ENCODE data around the gene TEDDM1. TPM values are rescaled to one million over a fixed set of nuclear protein-coding genes. Genes with fewer than 3 reads are reported as not detected.

The TEDDM1 gene, protein sequence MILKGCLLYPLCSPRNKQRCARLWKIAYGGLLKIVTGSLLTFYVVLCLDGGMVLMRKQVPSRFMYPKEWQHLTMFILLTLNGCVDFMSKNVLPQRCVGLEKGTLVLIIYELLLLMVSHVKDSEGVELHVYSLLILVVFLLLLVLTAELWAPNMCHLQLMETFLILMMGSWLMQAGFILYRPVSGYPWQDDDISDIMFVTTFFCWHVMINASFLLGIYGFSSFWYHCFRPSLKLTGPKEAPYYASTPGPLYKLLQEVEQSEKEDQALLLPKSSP
- total RNA-seq (not detected), polyA plus RNA-seq (under 1 TPM in 1 of 2 donors, not detected in 1; 0.08 TPM)

DNA sequence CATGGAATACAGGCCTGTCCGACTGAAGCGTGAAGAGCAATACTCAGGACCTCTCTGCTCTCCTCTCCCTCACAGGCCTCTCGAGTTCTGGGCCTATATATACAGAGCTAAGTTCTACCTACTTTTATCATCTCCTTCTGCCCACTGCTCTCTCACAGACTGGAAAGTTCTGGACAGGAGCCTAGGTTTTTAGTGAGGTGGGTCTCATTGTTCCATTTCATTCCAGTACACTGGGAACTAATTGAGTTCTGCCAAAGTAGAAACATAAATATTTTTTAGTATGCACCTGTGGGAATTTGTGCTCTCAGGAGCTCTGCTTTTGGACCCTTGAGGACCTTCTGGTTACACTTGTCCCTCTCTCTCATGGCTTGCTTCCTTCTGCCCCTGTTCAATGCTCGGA is at the start of gene TEDDM1:
TSS of gene TEDDM1 (minus strand) at position 101 of the 400 bp plus-strand sequence. CDS start 182 bp downstream, outside the sequence.
- TF ChIP-seq RXRA (IDR thresholded peaks at IDR 0.05) (no peak), SP1 (IDR thresholded peaks at IDR 0.05) (no peak), TAF1 (conservative IDR thresholded peaks at IDR 0.05) (no peak), FOXA1 (IDR thresholded peaks at IDR 0.05) (no peak), YY1 (IDR thresholded peaks at IDR 0.05) (no peak), FOXA2 (IDR thresholded peaks at IDR 0.05) (no peak), GABPA (IDR thresholded peaks at IDR 0.05 in 1 of 2, conservative IDR thresholded peaks at IDR 0.05 in 1 of 2) (no peak), EGR1 (IDR thresholded peaks at IDR 0.05; ENCODE audit: low read depth in 2 of 2) (no peak), NR2F2 (IDR thresholded peaks at IDR 0.05) (no peak), RAD21 (IDR thresholded peaks at IDR 0.05) (no peak), HNF4A (conservative IDR thresholded peaks at IDR 0.05) (no peak)
- TF ChIP-seq, protein P1, sequence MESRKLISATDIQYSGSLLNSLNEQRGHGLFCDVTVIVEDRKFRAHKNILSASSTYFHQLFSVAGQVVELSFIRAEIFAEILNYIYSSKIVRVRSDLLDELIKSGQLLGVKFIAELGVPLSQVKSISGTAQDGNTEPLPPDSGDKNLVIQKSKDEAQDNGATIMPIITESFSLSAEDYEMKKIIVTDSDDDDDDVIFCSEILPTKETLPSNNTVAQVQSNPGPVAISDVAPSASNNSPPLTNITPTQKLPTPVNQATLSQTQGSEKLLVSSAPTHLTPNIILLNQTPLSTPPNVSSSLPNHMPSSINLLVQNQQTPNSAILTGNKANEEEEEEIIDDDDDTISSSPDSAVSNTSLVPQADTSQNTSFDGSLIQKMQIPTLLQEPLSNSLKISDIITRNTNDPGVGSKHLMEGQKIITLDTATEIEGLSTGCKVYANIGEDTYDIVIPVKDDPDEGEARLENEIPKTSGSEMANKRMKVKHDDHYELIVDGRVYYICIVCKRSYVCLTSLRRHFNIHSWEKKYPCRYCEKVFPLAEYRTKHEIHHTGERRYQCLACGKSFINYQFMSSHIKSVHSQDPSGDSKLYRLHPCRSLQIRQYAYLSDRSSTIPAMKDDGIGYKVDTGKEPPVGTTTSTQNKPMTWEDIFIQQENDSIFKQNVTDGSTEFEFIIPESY (IDR thresholded peaks at IDR 0.05): no peak
- TF ChIP-seq, protein P2, sequence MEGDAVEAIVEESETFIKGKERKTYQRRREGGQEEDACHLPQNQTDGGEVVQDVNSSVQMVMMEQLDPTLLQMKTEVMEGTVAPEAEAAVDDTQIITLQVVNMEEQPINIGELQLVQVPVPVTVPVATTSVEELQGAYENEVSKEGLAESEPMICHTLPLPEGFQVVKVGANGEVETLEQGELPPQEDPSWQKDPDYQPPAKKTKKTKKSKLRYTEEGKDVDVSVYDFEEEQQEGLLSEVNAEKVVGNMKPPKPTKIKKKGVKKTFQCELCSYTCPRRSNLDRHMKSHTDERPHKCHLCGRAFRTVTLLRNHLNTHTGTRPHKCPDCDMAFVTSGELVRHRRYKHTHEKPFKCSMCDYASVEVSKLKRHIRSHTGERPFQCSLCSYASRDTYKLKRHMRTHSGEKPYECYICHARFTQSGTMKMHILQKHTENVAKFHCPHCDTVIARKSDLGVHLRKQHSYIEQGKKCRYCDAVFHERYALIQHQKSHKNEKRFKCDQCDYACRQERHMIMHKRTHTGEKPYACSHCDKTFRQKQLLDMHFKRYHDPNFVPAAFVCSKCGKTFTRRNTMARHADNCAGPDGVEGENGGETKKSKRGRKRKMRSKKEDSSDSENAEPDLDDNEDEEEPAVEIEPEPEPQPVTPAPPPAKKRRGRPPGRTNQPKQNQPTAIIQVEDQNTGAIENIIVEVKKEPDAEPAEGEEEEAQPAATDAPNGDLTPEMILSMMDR (IDR thresholded peaks at IDR 0.05; ENCODE audit: low read depth, low read length, missing input control): no peak
- TF ChIP-seq, protein P3, sequence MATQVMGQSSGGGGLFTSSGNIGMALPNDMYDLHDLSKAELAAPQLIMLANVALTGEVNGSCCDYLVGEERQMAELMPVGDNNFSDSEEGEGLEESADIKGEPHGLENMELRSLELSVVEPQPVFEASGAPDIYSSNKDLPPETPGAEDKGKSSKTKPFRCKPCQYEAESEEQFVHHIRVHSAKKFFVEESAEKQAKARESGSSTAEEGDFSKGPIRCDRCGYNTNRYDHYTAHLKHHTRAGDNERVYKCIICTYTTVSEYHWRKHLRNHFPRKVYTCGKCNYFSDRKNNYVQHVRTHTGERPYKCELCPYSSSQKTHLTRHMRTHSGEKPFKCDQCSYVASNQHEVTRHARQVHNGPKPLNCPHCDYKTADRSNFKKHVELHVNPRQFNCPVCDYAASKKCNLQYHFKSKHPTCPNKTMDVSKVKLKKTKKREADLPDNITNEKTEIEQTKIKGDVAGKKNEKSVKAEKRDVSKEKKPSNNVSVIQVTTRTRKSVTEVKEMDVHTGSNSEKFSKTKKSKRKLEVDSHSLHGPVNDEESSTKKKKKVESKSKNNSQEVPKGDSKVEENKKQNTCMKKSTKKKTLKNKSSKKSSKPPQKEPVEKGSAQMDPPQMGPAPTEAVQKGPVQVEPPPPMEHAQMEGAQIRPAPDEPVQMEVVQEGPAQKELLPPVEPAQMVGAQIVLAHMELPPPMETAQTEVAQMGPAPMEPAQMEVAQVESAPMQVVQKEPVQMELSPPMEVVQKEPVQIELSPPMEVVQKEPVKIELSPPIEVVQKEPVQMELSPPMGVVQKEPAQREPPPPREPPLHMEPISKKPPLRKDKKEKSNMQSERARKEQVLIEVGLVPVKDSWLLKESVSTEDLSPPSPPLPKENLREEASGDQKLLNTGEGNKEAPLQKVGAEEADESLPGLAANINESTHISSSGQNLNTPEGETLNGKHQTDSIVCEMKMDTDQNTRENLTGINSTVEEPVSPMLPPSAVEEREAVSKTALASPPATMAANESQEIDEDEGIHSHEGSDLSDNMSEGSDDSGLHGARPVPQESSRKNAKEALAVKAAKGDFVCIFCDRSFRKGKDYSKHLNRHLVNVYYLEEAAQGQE (IDR thresholded peaks at IDR 0.05): no peak
- TF ChIP-seq, protein P4, sequence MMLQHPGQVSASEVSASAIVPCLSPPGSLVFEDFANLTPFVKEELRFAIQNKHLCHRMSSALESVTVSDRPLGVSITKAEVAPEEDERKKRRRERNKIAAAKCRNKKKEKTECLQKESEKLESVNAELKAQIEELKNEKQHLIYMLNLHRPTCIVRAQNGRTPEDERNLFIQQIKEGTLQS (IDR thresholded peaks at IDR 0.05): no peak
- WGBS: 96% methylated on average over 4 of the region's 4 CpGs
- Histone ChIP-seq H3K27ac (ENCODE audit: low read depth in 1 of 2, low read length in 2 of 2) (no peak within 1 kb of the TSS), H3K4me1 (ENCODE audit: control insufficient read depth in 4 of 4, insufficient read depth in 4 of 4, low read length in 3 of 4) (peaks cover 0 to 7% (median 4%) of the 10 kb centered on the region in 4 donors), H3K36me3 (ENCODE audit: control insufficient read depth in 4 of 4, insufficient read depth in 3 of 4, low read depth in 1 of 4, low read length in 3 of 4) (no peaks in the 10 kb centered on the region), H3K9me3 (ENCODE audit: control insufficient read depth in 4 of 4, low read length in 3 of 4) (peaks cover 0 to 1% (median 0%) of the 10 kb centered on the region in 4 donors), H3K4me3 (ENCODE audit: low read depth in 1 of 3, low read length in 3 of 3) (no peak within 1 kb of the TSS), H3K9ac (ENCODE audit: low read depth in 1 of 2, low read length in 2 of 2) (no peak within 1 kb of the TSS), H3K27me3 (ENCODE audit: control insufficient read depth in 4 of 4, insufficient read depth in 4 of 4, low read length in 3 of 4) (no peaks in the 10 kb centered on the region)
- no peak for DNase-seq (ENCODE audit: low spot score)

DNA sequence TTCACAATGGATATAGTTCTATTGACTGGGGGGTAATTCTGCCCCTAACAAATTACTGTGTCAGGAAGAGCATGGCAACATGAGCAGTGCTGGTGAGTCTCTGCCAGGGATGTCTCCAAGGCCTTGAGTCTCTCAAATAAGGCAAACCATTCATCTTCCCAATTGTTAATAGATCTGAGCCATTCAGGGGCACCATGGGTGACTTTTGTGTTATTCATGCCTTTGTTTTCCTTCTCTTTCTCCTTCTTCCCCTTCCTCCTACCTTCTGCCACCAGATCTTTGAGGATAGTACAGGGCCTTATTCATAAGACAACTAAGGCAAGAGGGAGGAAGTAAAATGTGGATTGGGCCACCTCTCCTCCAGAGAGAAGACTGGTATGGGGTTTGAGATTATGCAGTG is 49.6 kb upstream of the TEDDM1 start, which contains the start of gene RGSL1:
TSS of gene RGSL1 (plus strand) at position 60 of the 400 bp plus-strand sequence. CDS start at position 80, 20 bp downstream.
- DNase-seq (ENCODE audit: low spot score): no peak
- Histone ChIP-seq H3K9me3 (ENCODE audit: control insufficient read depth in 4 of 4, low read length in 3 of 4) (no peaks in the 10 kb centered on the region), H3K4me1 (ENCODE audit: control insufficient read depth in 4 of 4, insufficient read depth in 4 of 4, low read length in 3 of 4) (peaks cover 0 to 8% (median 2%) of the 10 kb centered on the region in 4 donors), H3K9ac (ENCODE audit: low read depth in 1 of 2, low read length in 2 of 2) (no peak within 1 kb of the TSS), H3K36me3 (ENCODE audit: control insufficient read depth in 4 of 4, insufficient read depth in 3 of 4, low read depth in 1 of 4, low read length in 3 of 4) (no peaks in the 10 kb centered on the region), H3K27ac (ENCODE audit: low read depth in 1 of 2, low read length in 2 of 2) (no peak within 1 kb of the TSS), H3K4me3 (ENCODE audit: low read depth in 1 of 3, low read length in 3 of 3) (no peak within 1 kb of the TSS), H3K27me3 (ENCODE audit: control insufficient read depth in 4 of 4, insufficient read depth in 4 of 4, low read length in 3 of 4) (no peaks in the 10 kb centered on the region)
- TF ChIP-seq RXRA (IDR thresholded peaks at IDR 0.05): no peak
- no peak for TF ChIP-seq TAF1 (conservative IDR thresholded peaks at IDR 0.05)
- TF ChIP-seq, protein P5, sequence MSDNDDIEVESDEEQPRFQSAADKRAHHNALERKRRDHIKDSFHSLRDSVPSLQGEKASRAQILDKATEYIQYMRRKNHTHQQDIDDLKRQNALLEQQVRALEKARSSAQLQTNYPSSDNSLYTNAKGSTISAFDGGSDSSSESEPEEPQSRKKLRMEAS (IDR thresholded peaks at IDR 0.05): no peak
- TF ChIP-seq, protein P2 (IDR thresholded peaks at IDR 0.05; ENCODE audit: low read depth, low read length, missing input control): no peak
- TF ChIP-seq, protein P3 (IDR thresholded peaks at IDR 0.05): no peak
- TF ChIP-seq, protein P4 (IDR thresholded peaks at IDR 0.05): no peak
